CD14-positive monocyte (primary cell): ENCODE results near the gene C11orf98. TPM values are rescaled to one million over a fixed set of nuclear protein-coding genes. Genes with fewer than 3 reads are reported as not detected.

Source experiments
- DNase-seq, 3 donors: peaks; one replicate each; pipeline ENCODE4 v3.0.0-alpha.2; 2011 to 2022
- H2AFZ ChIP-seq: 2 replicates; pipeline ENCODE4 v1.6.0; 2012; ENCODE audit warnings: mild to moderate bottlenecking, low read depth, low read length, inconsistent platforms; ENCODE audit not compliant: insufficient read depth, poor library complexity, severe bottlenecking
- H3K27ac ChIP-seq, 2 donors: 1 replicate in 1 of 2; 2 replicates in 1 of 2; pipeline ENCODE4 v1.5.1; 2012 to 2013; ENCODE audit warnings: low read length in 2 of 2, control low read depth in 1 of 2, inconsistent platforms in 1 of 2, low read depth in 1 of 2, mild to moderate bottlenecking in 1 of 2
- H3K27me3 ChIP-seq, 2 donors: one replicate each; pipeline versions ENCODE4 v1.6.0 to v1.6.1; 2011 to 2013; ENCODE audit warnings: low read length in 2 of 2; ENCODE audit not compliant: control insufficient read depth in 2 of 2, insufficient read depth in 2 of 2
- H3K36me3 ChIP-seq, 2 donors: replicated peaks in 1 of 2; 1 replicate in 1 of 2; 2 replicates in 1 of 2; pipeline versions ENCODE4 v1.5.1 to v1.6.1; 2012 to 2013; ENCODE audit warnings: low read length in 2 of 2, control low read depth in 1 of 2, inconsistent platforms in 1 of 2, mild to moderate bottlenecking in 1 of 2; ENCODE audit not compliant: insufficient read depth in 2 of 2, control insufficient read depth in 1 of 2
- H3K4me1 ChIP-seq, 2 donors: 1 replicate in 1 of 2; 2 replicates in 1 of 2; pipeline versions ENCODE4 v1.5.1 to v1.6.1; 2012 to 2013; ENCODE audit warnings: low read length in 2 of 2, control low read depth in 1 of 2, inconsistent platforms in 1 of 2, mild to moderate bottlenecking in 1 of 2, moderate library complexity in 1 of 2; ENCODE audit not compliant: insufficient read depth in 2 of 2, control insufficient read depth in 1 of 2
- H3K4me2 ChIP-seq: replicated peaks from 2 replicates; pipeline ENCODE3; 2012; ENCODE audit warnings: low read length, moderate library complexity, mild to moderate bottlenecking; ENCODE audit not compliant: poor library complexity, severe bottlenecking; ENCODE audit errors: extremely low read depth
- H3K4me3 ChIP-seq, 3 experiments: fragments of 200-600 bp in 1 of 3; sonication (generic) in 1 of 3; replicated peaks in 1 of 3; 1 replicate in 2 of 3; 2 replicates in 1 of 3; pipeline ENCODE4 v1.5.1; 2011 to 2013; ENCODE audit warnings: low read length in 3 of 3, mild to moderate bottlenecking in 3 of 3, control low read depth in 2 of 3, low read depth in 2 of 3, inconsistent platforms in 1 of 3, moderate library complexity in 1 of 3
- H3K79me2 ChIP-seq: 2 replicates; pipeline ENCODE4 v1.6.0; 2012; ENCODE audit warnings: mild to moderate bottlenecking, control low read depth, inconsistent platforms, low read length, moderate library complexity; ENCODE audit not compliant: insufficient read depth
- H3K9ac ChIP-seq: 2 replicates; pipeline ENCODE4 v1.6.0; 2017; ENCODE audit warnings: low read length, mild to moderate bottlenecking; ENCODE audit not compliant: insufficient read depth, poor library complexity, severe bottlenecking
- H3K9me3 ChIP-seq, 2 donors: replicated peaks in 1 of 2; 1 replicate in 1 of 2; 2 replicates in 1 of 2; pipeline versions ENCODE4 v1.5.1 to v1.6.1; 2012 to 2013; ENCODE audit warnings: low read length in 2 of 2, control low read depth in 1 of 2; ENCODE audit not compliant: control insufficient read depth in 1 of 2, insufficient read depth in 1 of 2
- H4K20me1 ChIP-seq: 2 replicates; pipeline ENCODE4 v1.6.0; 2012; ENCODE audit warnings: mild to moderate bottlenecking, low read length, control low read depth, moderate library complexity; ENCODE audit not compliant: insufficient read depth
- H3K27ac Mint-ChIP-seq, 7 donors: one replicate each; pipeline ENCODE4 v1.8.0; 2020; ENCODE audit warnings: mild to moderate bottlenecking in 7 of 7, mixed read lengths in 7 of 7, moderate library complexity in 6 of 7, inconsistent platforms in 2 of 7
- H3K27me3 Mint-ChIP-seq, 3 donors: one replicate each; pipeline ENCODE4 v1.8.0; 2021 to 2022; ENCODE audit warnings: low read depth in 3 of 3, mild to moderate bottlenecking in 3 of 3, mixed read lengths in 3 of 3, moderate library complexity in 3 of 3, inconsistent platforms in 1 of 3
- H3K36me3 Mint-ChIP-seq, 2 donors: one replicate each; pipeline ENCODE4 v1.8.0; 2020; ENCODE audit warnings: mixed read lengths in 2 of 2, inconsistent platforms in 1 of 2, mild to moderate bottlenecking in 1 of 2
- H3K4me1 Mint-ChIP-seq: one replicate; pipeline ENCODE4 v1.8.0; 2020; ENCODE audit warnings: mild to moderate bottlenecking, mixed read lengths
- H3K4me3 Mint-ChIP-seq, 2 donors: one replicate each; pipeline ENCODE4 v1.8.0; 2020; ENCODE audit warnings: mild to moderate bottlenecking in 2 of 2, mixed read lengths in 2 of 2, moderate library complexity in 1 of 2
- H3K9me3 Mint-ChIP-seq, 7 donors: one replicate each; pipeline ENCODE4 v1.8.0; 2020 to 2022; ENCODE audit warnings: mixed read lengths in 7 of 7, mild to moderate bottlenecking in 6 of 7, moderate library complexity in 6 of 7, inconsistent platforms in 2 of 7
- CTCF ChIP-seq: fragments of 200-600 bp; IDR thresholded peaks from one replicate; pipeline ENCODE4 v1.8.0; 2022; ENCODE audit warnings: antibody characterized with exemption, mild to moderate bottlenecking
- WGBS: methylation state at CpG from one replicate; pipeline ENCODE4 v1.1.5; 2013; ENCODE audit warnings: missing lambda C conversion rate; ENCODE audit not compliant: insufficient coverage; 5-methylcytosine and 5-hydroxymethylcytosine counted together
- intact Hi-C, 2 donors: fragments of 100-400 bp; cut with micrococcal nuclease; formaldehyde crosslinking; loops; one replicate each; pipeline versions ENCODE4 v1.15.0 to v1.15.1; 2023
- polyA plus RNA-seq, 3 donors: library from polyadenylated mRNA; depleted of rRNA in 1 of 3; unstranded in 2 of 3; stranded (reverse) in 1 of 3; fragments of 300-500 nt in 2 of 3; fragments of >200 nt in 1 of 3; fragmentation: Illumina TruSeq in 2 of 3; gene quantifications; 1 replicate in 2 of 3; 2 replicates in 1 of 3; pipeline ENCODE4 v1.2.3, GENCODE V29; 2012 to 2021

Gene C11orf98
- polyA plus RNA-seq, 3 donors = 25.9 to 78.2 (median 74.6) TPM

DNA sequence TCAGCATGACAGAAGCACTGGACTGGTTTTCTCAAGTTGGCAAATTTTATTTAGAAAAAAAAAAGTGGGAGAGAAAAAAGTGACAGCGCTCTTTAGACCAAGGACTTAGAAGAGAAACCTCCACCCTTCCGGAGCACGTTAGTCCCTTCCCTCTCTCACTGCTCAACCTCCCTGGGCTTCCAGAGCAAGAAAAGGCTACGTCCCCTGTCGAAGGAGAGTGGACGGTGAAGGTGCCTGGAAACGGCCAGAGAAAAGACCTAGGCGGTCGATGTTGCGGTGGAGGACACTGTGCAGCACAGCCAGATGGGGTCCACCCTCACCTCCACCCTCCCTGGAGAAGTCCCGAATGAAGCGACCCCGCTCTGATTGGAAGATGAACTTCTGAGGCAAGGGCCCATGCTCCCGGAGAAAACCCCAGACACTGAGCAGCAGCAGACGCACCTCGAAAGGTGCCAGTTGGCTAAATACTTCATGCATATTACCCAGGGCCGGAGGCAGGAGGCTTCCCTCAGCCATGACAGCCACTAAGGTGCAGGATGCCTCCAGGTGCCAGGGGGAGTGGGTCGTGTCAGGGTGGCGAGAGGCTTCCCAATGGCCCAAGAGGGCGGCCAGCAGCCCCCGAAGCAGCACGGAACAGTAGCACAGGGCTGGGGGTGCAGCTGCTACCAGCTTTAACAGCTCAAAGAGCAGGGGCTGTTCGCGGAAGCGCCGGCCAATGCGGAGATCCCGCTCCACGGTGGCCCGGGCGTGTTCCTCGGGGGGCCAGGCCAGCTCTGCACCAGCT is 18.0 kb downstream of the C11orf98 start:
- H2AFZ ChIP-seq = no peak overlapping the region
- peaks cover 72% of the 10 kb centered on the region for H3K79me2 ChIP-seq
- no peaks in the 10 kb centered on the region for H4K20me1 ChIP-seq
- peak overlapping the region; percentile 98 for H3K4me2 ChIP-seq
- H3K27me3 Mint-ChIP-seq = peaks cover 0 to 4% (median 0%) of the 10 kb centered on the region in 3 donors
- peak overlapping the region; percentile 42 to 87 for H3K4me3 Mint-ChIP-seq
- H3K4me1 ChIP-seq = peaks cover 20 to 30% of the 10 kb centered on the region in 2 donors
- no peak for TF ChIP-seq CTCF
- H3K9ac ChIP-seq = peak overlapping the region; percentile 96
- DNase-seq = no peak
- H3K27ac ChIP-seq = peak overlapping the region; percentile 74 to 82
- no peaks in the 10 kb centered on the region for H3K9me3 Mint-ChIP-seq
- intact Hi-C loops = loop anchor here in 1 of 2 donors (5.0 kb wide), 1 partner anchor 45 kb away; the partner anchor contains the start of gene MTA2
- WGBS = 94% methylated on average over 18 of the region's 32 CpGs
- no peaks in the 10 kb centered on the region for H3K9me3 ChIP-seq
- peak overlapping the region; percentile 40 to 93 (median 83) for H3K27ac Mint-ChIP-seq
- H3K36me3 Mint-ChIP-seq = peaks cover 18 to 41% of the 10 kb centered on the region in 2 donors
- peaks cover 21% of the 10 kb centered on the region for H3K4me1 Mint-ChIP-seq
- H3K4me3 ChIP-seq = peak overlapping the region in 1 of 3 experiments; percentile 91
- H3K36me3 ChIP-seq = peaks cover 25 to 45% of the 10 kb centered on the region in 2 donors
- H3K27me3 ChIP-seq = no peaks in the 10 kb centered on the region

GRCh38 chr11:62645946-62646824 is 18.8 kb downstream of the C11orf98 start, which contains the start of gene GANAB:
Gene GANAB (minus strand): TSS chr11:62646613. CDS start chr11:62646599, 14 bp downstream.
- peak; percentile 97 to 98 (median 97) for DNase-seq
- Mint-ChIP-seq H3K4me1 (peaks cover 18% of the 10 kb centered on the region), H3K36me3 (peaks cover 18 to 41% of the 10 kb centered on the region in 2 donors), H3K4me3 (peak within 1 kb of the TSS; percentile 87 to 94), H3K27ac (peak within 1 kb of the TSS; percentile 85 to 98 (median 91)), H3K9me3 (no peaks in the 10 kb centered on the region), H3K27me3 (peaks cover 0 to 4% (median 0%) of the 10 kb centered on the region in 3 donors)
- Histone ChIP-seq H3K4me2 (peak within 1 kb of the TSS; percentile 98), H3K9me3 (no peaks in the 10 kb centered on the region), H3K4me1 (peaks cover 16 to 24% of the 10 kb centered on the region in 2 donors), H3K9ac (peak within 1 kb of the TSS; percentile 96), H3K79me2 (peaks cover 72% of the 10 kb centered on the region), H2AFZ (peak within 1 kb of the TSS; percentile 84), H3K27ac (peak within 1 kb of the TSS; percentile 74 to 90), H4K20me1 (peaks cover 4% of the 10 kb centered on the region), H3K36me3 (peaks cover 25 to 45% of the 10 kb centered on the region in 2 donors), H3K27me3 (no peaks in the 10 kb centered on the region), H3K4me3 (peak within 1 kb of the TSS; percentile 91 to 99 (median 91))
- TF ChIP-seq CTCF = no peak
- intact Hi-C loops = loop anchor here in 1 of 2 donors (5.0 kb wide), 1 partner anchor 44 kb away; the partner anchor contains the start of gene MTA2
- WGBS = under 1% methylated on average over 71 of the region's 73 CpGs
